GM19023 (cell line): Measurements from ENCODE around the gene TMPRSS12.
"Not testable (repeated sequence)": the region's sequence is repeated elsewhere in the genome, so short reads cannot be mapped to it uniquely, and the experiment has no call there.

Experiments
- ATAC-seq: cut with Tn5 transposase; IDR thresholded peaks from one replicate; pipeline ENCODE4 v1.9.1; 2021; ENCODE audit warnings: mild to moderate bottlenecking, moderate library complexity; ENCODE audit not compliant: unreplicated experiment

TMPRSS12 gene

GRCh38 chr12:50842637-50843493 is at the start of gene TMPRSS12:
Gene TMPRSS12, plus strand, starts transcription at chr12:50842926. Its CDS starts 39 bp downstream, at chr12:50842965.
- ATAC-seq = no peak

DNA sequence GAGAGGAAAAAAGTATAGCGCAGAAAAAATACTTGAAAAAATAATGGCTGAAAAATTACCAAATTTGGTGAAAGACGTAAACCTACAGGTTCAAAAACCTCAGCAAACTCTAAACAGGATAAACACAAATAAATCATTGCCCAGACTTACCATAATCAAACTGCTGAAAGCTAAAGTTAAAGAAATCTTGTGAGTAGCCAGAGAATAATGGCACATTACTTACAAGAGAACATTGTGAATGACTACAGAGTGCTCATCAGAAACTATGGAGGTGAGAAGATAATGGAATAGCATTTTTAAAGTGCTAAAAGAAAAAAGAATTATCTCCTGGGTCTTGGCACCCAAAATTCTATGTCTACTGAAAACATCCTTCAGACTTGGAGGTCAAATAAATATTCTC is 42.8 kb upstream of the TMPRSS12 start:
- no peak for ATAC-seq

GRCh38 chr12:50803230-50803875 is 39.4 kb upstream of the TMPRSS12 start:
- no peak for ATAC-seq

- ATAC-seq = no peak
Measured at GRCh38 chr12:50806176-50806575, 36.5 kb upstream of the TMPRSS12 start.

DNA sequence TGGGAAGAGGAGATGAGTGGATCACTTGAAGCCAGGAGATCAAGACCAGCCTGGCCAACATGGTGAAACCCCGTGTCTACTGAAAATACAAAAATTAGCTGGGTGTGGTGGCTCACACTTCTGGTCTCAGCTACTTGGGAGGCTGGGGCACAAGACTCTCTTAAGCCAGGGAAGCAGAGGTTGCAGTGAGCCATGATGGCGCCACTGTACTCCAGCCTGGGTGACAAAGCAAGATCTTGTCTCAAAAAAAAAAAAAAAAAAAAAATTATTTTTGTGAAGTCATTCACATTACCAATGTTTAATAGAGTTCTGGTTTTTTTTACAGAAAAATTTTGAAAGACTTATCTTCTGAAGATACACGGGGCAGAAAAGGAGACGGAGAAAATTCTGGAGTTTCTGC is 33.6 kb upstream of the TMPRSS12 start:
- not testable (repeated sequence) for ATAC-seq

GRCh38 chr12:50814921-50815320 is 27.8 kb upstream of the TMPRSS12 start:
- ATAC-seq = not testable (repeated sequence)

- ATAC-seq = no peak
Measured at GRCh38 chr12:50820177-50820576, 22.5 kb upstream of the TMPRSS12 start.

GRCh38 chr12:50822082-50822481 is 20.6 kb upstream of the TMPRSS12 start:
- ATAC-seq = no peak

GRCh38 chr12:50823724-50824123 is 19.0 kb upstream of the TMPRSS12 start:
- ATAC-seq = not testable (repeated sequence)

DNA sequence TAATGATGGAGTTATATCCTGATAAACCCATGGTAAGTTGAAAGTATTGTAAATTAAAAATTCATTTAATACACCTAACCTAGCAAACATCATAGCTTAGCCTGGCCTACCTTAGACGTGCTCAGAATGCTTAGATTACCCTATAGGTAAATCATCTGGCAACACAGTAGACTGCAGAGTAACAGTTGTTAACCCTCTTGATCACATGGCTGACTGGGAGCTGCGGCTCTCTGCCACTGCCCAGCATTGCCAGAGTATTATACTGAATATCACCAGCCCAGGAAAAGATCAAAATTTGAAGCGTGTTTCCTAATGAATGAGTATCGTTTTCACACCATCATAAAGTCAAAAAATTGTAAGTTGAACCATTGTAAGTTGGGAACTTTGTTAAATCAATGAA is 17.8 kb upstream of the TMPRSS12 start:
- no peak for ATAC-seq

DNA sequence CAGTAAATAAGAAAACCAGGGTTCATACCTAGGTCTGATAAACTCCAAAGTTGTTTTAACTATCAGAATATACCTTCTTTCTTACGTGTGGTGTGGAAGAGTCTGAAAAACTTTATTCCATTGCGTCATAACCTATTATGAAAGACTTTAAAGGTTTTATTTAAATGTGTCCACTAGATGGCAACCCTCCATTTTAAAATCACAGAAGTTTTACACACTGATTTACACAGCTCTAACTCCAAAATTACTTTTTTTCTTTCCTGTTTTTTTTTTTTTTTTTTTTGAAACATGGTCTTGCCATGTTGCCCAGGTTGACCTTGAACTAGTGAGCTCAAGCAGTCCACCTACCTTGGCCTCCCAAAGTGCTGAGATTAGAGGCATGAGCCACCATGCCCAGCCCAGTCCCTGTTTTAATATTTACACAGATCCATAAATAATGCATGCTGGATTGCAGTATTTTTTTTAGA is 17.3 kb upstream of the TMPRSS12 start:
- ATAC-seq = no peak

- no peak for ATAC-seq
Measured at GRCh38 chr12:50828121-50828520, 14.6 kb upstream of the TMPRSS12 start.

DNA sequence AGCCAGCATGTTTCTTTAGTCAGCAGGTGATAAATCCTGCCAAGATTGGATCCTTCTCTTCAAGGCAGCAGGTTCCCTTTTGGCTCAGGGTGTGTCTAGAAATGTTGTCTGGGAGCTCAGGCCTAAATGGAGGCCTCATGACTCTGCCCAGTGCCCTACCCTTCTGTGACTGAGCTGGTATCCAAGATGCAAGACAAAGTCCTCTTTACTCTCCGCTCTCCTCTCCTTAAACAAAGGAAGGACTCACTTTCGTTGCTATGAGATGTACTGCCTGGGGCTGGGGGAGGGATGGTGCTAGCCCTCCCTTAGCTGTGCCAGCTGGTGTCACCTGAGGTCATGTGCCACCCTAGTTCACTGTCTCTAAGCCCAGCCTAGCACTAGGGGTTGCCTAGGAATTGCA is 13.8 kb upstream of the TMPRSS12 start:
- ATAC-seq = no peak

DNA sequence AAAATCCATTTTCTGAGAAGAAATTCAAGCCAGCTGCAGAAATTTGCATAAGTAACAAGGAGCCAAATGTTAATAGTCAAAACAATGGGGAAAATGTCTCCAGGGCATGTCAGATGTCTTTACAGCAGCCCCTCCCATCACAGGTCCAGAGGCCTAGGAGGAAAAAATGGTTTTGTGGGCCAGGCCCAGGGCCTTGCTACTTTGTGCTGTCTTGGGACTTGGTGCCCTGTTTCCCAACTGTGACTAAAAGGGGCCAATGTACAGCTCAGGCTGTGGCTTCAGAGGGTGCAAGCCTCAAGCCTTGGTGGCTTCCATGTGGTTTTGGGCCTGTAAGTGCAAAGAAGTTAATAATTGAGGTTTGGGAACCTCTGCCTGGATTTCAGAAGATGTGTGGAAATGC is 8.9 kb upstream of the TMPRSS12 start:
- not testable (repeated sequence) for ATAC-seq

GRCh38 chr12:50839042-50839441 is 3.7 kb upstream of the TMPRSS12 start:
- ATAC-seq = no peak

- no peak for ATAC-seq
Measured at GRCh38 chr12:50840809-50841487, 1.8 kb upstream of the TMPRSS12 start.

DNA sequence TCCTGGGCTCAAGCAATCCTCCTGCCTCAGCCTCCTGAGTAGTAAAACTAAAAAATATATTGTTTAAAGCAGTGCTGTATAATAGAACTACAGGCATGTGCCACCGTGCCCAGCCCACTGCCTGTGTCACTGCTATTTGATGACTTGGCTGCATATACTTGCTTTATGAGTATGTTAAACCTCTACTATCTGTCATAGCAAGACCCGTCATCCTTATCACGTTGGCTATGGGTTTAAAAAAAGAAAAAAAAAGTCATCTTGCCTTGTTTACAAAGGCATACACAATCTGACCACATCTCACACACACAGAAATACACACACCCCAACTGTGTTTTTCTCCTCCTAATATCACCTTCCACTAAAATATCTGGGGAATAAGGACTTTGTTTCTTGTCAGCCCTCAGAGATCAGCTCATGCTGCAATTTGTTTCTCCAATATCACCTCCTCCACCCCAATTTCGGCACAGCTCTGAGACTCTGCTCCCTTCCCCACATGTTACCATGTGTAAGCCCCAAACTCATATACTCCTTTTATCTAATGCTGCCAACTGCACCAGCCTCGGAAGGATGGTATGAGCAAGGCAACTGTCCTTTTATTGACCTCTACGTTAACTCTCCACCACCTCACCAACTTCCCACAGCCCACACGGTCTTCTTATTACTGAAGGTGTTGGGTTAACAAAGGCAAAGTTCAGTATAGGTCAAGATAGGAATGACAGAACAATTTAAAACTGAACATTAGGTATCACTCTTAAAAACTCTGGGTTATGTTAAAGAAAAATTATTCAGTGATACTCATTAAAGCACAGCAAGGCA is 802 bp upstream of the TMPRSS12 start:
- no peak for ATAC-seq

GRCh38 chr12:50845021-50845647 is 2.4 kb downstream of the TMPRSS12 start:
- ATAC-seq = no peak

- no peak for ATAC-seq
Measured at GRCh38 chr12:50848963-50849362, 6.2 kb downstream of the TMPRSS12 start.

GRCh38 chr12:50855218-50855617 is 12.5 kb downstream of the TMPRSS12 start:
- not testable (repeated sequence) for ATAC-seq
